Activated naive CD4-positive, alpha-beta T cell treated with Interleukin-2 at 50 U/mL for 16 hours (primary cell): ENCODE results near the gene ROBO1.
"Not testable (repeated sequence)": the region's sequence is repeated elsewhere in the genome, so short reads cannot be mapped to it uniquely, and the experiment has no call there.

Experiments used
- DNase-seq: peaks from one replicate; pipeline ENCODE4 v3.0.0-alpha.2; 2020

ROBO1 gene

GRCh38 chr3:79543218-79543982 lies 224.4 kb downstream of the ROBO1 start:
- DNase-seq: no peak

- DNase-seq: no peak
Observed at GRCh38 chr3:79534727-79535126, 233.1 kb downstream of the ROBO1 start.

GRCh38 chr3:79531566-79532295 lies 236.1 kb downstream of the ROBO1 start:
- DNase-seq: no peak

GRCh38 chr3:79521221-79521848 lies 246.5 kb downstream of the ROBO1 start:
- DNase-seq: no peak

- DNase-seq: no peak
Observed at GRCh38 chr3:79517766-79518413, 249.9 kb downstream of the ROBO1 start.

- DNase-seq: no peak
Observed at GRCh38 chr3:79516795-79517194, 251.0 kb downstream of the ROBO1 start.

GRCh38 chr3:79515072-79515471 lies 252.7 kb downstream of the ROBO1 start:
- no peak for DNase-seq

GRCh38 chr3:79514069-79514468 lies 253.7 kb downstream of the ROBO1 start:
- no peak for DNase-seq

- no peak for DNase-seq
Observed at GRCh38 chr3:79506751-79507150, 261.0 kb downstream of the ROBO1 start.

- not testable (repeated sequence) for DNase-seq
Observed at GRCh38 chr3:79502216-79502681, 265.5 kb downstream of the ROBO1 start.

- no peak for DNase-seq
Observed at GRCh38 chr3:79497447-79498111, 270.2 kb downstream of the ROBO1 start.

- DNase-seq: no peak
Observed at GRCh38 chr3:79491029-79491641, 276.7 kb downstream of the ROBO1 start.

GRCh38 chr3:79490165-79491028 lies 277.4 kb downstream of the ROBO1 start:
- DNase-seq: no peak

GRCh38 chr3:79488407-79488806 lies 279.4 kb downstream of the ROBO1 start:
- DNase-seq: no peak

GRCh38 chr3:79480746-79481145 lies 287.1 kb downstream of the ROBO1 start:
- no peak for DNase-seq

GRCh38 chr3:79478620-79479019 lies 289.2 kb downstream of the ROBO1 start:
- no peak for DNase-seq

GRCh38 chr3:79477242-79477641 lies 290.6 kb downstream of the ROBO1 start:
- no peak for DNase-seq

- DNase-seq: no peak
Observed at GRCh38 chr3:79473993-79474392, 293.8 kb downstream of the ROBO1 start.

- no peak for DNase-seq
Observed at GRCh38 chr3:79467721-79468120, 300.1 kb downstream of the ROBO1 start.

- no peak for DNase-seq
Observed at GRCh38 chr3:79461129-79461792, 306.5 kb downstream of the ROBO1 start.

GRCh38 chr3:79453600-79453999 lies 314.2 kb downstream of the ROBO1 start:
- no peak for DNase-seq
